Panc1 (cell line): ENCODE results near the gene KCNQ1.

Experiments used
- POLR2AphosphoS5 ChIP-seq: IDR thresholded peaks from 2 replicates; pipeline ENCODE4 v1.6.1; 2012; ENCODE audit warnings: mild to moderate bottlenecking, low read depth, low read length, moderate library complexity
- TF ChIP-seq, protein P1 (sequence below): fragments of 450-650 bp; IDR thresholded peaks from 2 replicates; pipeline ENCODE4 v1.5.1; 2017; ENCODE audit warnings: mild to moderate bottlenecking

DNA sequence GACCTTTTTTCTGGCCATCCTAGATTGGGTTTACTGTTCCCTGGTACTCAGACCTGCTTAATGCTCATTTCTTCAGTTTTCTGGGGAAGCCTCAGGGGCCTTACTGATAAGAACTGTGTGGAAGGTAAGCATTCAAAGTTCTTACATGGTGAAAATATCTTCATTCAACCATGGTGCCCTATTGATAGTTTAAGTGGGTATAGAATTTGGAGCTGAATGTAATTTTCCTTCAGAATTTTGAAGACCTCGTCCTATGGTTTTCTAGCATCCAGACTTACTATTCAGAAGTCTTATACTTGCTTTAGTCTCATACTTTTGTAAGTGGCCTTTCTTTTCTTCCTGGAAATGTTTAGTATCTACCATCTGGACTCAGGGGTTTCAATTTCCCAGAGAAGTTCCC is 365.0 kb downstream of the KCNQ1 start:
- TF ChIP-seq, protein P1, sequence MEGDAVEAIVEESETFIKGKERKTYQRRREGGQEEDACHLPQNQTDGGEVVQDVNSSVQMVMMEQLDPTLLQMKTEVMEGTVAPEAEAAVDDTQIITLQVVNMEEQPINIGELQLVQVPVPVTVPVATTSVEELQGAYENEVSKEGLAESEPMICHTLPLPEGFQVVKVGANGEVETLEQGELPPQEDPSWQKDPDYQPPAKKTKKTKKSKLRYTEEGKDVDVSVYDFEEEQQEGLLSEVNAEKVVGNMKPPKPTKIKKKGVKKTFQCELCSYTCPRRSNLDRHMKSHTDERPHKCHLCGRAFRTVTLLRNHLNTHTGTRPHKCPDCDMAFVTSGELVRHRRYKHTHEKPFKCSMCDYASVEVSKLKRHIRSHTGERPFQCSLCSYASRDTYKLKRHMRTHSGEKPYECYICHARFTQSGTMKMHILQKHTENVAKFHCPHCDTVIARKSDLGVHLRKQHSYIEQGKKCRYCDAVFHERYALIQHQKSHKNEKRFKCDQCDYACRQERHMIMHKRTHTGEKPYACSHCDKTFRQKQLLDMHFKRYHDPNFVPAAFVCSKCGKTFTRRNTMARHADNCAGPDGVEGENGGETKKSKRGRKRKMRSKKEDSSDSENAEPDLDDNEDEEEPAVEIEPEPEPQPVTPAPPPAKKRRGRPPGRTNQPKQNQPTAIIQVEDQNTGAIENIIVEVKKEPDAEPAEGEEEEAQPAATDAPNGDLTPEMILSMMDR = no peak
- TF ChIP-seq POLR2AphosphoS5 = no peak
